Epidermal melanocyte (primary cell): Measurements from ENCODE around the gene FAM20C.

Experiments used
- DNase-seq: peaks from one replicate; pipeline ENCODE4 v3.0.0; 2011; ENCODE audit warnings: low spot score; ENCODE audit not compliant: insufficient read length

The FAM20C gene

GRCh38 chr7:223118-223800 is 30.9 kb downstream of the FAM20C start:
- no peak for DNase-seq

- DNase-seq = no peak
Observed at GRCh38 chr7:223861-224260, 31.5 kb downstream of the FAM20C start.

GRCh38 chr7:226281-226895 is 34.0 kb downstream of the FAM20C start:
- no peak for DNase-seq

GRCh38 chr7:227926-228325 is 35.6 kb downstream of the FAM20C start:
- DNase-seq = no peak

GRCh38 chr7:228610-229009 is 36.2 kb downstream of the FAM20C start:
- DNase-seq = no peak

- DNase-seq = peak; percentile 54
Observed at GRCh38 chr7:229184-229964, 37.0 kb downstream of the FAM20C start.

- DNase-seq = no peak
Observed at GRCh38 chr7:230274-230673, 37.9 kb downstream of the FAM20C start.

- DNase-seq = no peak
Observed at GRCh38 chr7:231030-231857, 38.9 kb downstream of the FAM20C start.

- DNase-seq = no peak
Observed at GRCh38 chr7:231858-232246, 39.5 kb downstream of the FAM20C start.

GRCh38 chr7:232410-233248 is 40.3 kb downstream of the FAM20C start:
- DNase-seq = no peak

GRCh38 chr7:233249-234035 is 41.1 kb downstream of the FAM20C start:
- DNase-seq = no peak

GRCh38 chr7:234051-234707 is 41.8 kb downstream of the FAM20C start:
- DNase-seq = no peak

- peak; percentile 61 for DNase-seq
Observed at GRCh38 chr7:234708-235553, 42.6 kb downstream of the FAM20C start.

GRCh38 chr7:235576-236395 is 43.4 kb downstream of the FAM20C start:
- no peak for DNase-seq

GRCh38 chr7:236967-237366 is 44.6 kb downstream of the FAM20C start:
- no peak for DNase-seq

- DNase-seq = no peak
Observed at GRCh38 chr7:237385-237784, 45.0 kb downstream of the FAM20C start.

GRCh38 chr7:240146-240676 is 47.8 kb downstream of the FAM20C start:
- DNase-seq = no peak
